ENCODE measurements around the gene H1-8.
"Not testable (repeated sequence)": the region's sequence is repeated elsewhere in the genome, so short reads cannot be mapped to it uniquely, and the experiment has no call there.

The H1-8 gene

DNA sequence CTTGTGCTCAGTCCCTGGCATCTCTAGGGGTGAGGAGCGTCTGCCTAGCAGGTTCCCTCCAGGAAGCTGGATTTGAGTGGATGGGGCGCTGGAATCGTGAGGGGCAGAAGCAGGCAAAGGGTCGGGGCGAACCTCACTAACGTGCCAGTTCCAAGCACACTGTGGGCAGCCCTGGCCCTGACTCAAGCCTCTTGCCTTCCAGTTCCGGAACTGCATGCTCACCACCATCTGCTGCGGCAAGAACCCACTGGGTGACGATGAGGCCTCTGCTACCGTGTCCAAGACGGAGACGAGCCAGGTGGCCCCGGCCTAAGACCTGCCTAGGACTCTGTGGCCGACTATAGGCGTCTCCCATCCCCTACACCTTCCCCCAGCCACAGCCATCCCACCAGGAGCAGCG is 9.6 kb upstream of the H1-8 start:
- no peak for DNase-seq (ENCODE audit: low read depth)

DNA sequence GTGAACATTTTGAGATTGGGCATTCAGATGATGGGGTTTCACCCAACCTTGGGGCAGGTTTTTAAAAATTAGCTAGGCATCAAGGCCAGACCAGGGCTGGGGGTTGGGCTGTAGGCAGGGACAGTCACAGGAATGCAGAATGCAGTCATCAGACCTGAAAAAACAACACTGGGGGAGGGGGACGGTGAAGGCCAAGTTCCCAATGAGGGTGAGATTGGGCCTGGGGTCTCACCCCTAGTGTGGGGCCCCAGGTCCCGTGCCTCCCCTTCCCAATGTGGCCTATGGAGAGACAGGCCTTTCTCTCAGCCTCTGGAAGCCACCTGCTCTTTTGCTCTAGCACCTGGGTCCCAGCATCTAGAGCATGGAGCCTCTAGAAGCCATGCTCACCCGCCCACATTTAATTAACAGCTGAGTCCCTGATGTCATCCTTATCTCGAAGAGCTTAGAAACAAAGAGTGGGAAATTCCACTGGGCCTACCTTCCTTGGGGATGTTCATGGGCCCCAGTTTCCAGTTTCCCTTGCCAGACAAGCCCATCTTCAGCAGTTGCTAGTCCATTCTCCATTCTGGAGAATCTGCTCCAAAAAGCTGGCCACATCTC is 8.4 kb upstream of the H1-8 start:
- no peak for DNase-seq (ENCODE audit: low read depth)

DNA sequence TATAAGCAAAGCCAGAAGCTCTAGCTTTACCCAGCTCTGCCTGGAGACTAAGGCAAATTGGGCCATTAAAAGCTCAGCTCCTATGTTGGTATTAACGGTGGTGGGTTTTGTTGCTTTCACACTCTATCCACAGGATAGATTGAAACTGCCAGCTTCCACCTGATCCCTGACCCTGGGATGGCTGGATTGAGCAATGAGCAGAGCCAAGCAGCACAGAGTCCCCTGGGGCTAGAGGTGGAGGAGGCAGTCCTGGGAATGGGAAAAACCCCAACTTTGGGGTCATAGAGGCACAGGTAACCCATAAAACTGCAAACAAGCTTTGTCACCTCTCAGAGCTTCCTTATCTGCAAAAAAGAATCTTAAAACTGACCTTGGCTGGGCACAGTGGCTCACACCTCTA is 7.9 kb upstream of the H1-8 start:
- DNase-seq (ENCODE audit: low read depth), result no peak

DNA sequence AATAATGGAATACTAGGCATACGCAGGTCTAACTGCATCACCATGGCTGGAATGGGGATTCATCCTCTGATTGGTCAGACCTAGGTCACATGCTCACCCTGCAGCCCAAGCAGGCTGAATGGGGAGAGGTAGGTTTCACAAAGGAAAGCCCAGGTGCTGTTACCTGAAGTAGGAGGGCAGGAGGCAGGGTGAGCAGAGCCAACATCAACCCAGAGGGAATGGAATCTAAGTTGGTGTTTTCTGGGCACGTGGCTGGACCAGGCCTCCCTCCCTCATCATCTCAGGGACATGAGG is 6.7 kb upstream of the H1-8 start:
- no peak for DNase-seq (ENCODE audit: low read depth)

DNA sequence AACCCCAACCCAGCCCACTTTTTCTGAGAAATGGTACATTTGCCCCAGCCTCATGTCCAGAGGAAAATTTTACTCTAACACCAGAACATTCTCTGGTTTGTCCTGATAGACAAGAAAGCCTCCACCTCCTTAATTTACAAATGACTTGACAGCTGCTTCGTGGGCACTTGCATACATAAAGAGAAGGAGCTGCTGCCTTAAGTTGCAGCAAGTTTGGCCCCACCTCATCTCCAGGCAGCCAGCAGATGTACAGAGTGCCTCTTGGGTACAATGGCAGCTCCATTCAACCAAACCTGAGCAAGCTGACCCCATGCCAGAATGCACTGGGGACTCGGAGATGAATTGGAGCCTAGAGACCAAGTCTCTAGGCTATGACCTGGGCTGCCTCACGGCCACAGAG is 6.2 kb upstream of the H1-8 start:
- no peak for DNase-seq (ENCODE audit: low read depth)

DNA sequence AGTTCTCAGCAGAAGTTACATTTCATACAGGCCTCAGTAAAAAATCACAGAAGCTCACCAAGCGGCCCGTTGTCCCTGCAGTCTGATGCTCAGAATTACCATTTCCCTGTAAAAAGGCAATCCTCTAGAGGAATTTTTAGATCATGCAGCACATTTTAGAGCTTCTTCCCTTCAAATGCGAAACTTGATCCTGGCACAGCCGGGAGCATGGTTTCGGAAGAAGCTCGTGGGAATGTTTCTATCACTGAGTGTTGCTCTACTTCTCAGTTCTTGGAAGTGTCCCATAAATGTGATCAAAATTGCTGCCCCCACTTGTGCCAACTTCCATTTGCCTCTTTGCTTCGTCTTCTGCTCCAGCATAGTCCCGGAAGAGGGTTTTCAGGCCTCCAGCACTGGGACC is 3.8 kb upstream of the H1-8 start:
- no peak for DNase-seq (ENCODE audit: low read depth)

DNA sequence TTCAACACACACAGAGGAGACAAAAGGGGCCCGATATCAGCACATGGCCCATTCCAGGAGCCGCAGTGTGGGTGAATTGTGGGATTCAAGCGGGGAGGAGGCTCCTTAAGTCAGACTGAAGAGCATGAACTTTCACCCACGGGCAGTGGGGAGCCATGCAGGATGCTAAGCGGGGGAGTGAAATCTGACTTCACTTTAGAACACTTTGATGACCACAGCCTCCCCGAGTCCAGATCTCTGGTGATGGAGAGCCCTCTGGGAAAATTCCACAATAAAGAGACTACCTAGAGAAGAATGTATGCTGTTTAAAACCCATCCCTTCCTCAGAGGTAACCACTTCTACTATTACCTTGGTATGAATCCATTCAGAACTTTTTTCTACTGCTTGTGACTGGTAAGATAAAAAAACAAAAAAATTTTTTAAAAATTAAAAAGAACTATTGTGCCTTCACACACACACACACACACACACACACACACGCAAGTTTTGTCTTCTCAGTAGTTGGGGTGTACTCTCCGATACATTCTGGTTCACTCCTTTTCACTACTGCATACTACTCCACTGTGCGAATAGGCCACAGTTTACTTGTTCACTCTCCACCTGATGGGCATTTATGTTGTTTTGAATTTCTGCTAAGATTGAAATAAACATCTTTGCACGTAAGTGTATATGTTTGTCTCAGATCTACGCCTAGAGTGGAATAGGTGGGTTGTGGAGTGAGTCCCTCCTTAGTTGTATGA is 2.0 kb upstream of the H1-8 start:
- DNase-seq (ENCODE audit: low read depth), result no peak

DNA sequence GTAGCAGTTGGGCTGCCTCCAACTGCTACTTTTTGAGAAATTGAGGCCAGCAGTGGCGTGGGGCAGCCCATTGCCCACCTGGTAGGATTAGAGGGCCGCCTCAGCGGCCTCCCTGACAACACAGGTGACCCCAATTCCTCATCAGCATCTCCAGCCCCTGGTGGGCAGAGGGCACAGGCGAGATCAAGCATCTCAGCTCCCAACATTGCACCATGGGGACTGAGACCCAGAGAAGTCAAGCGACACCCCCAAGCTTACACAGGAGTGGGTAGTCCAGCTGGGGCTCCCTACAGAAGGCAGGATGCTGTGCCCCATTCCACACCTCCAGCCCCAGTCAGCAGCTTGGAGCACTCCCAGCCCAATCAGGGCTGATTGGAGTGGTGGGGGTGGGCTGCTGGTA is 228 bp upstream of the H1-8 start:
- no peak for DNase-seq (ENCODE audit: low read depth)

DNA sequence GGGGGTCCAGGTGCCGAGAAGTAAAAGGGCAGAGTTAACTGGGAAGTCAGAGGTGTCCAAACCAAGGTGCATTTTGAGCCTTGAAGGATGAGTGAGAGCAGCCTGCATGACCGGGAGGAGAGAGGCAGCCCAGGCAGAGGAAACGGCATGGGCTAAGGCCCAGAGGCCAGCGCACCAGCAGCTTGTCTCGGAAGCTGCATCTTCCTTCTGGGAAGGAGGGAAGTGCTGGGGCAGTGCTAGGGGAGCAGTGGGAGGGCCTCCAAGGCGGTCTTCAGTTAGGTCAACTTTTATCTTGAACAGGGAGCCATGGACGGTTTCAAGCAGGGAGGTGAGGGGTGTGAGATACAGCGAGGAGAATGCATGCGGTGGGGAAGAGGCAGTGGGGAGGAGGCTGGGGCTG is 1.0 kb downstream of the H1-8 start:
- DNase-seq (ENCODE audit: low read depth), result no peak

DNA sequence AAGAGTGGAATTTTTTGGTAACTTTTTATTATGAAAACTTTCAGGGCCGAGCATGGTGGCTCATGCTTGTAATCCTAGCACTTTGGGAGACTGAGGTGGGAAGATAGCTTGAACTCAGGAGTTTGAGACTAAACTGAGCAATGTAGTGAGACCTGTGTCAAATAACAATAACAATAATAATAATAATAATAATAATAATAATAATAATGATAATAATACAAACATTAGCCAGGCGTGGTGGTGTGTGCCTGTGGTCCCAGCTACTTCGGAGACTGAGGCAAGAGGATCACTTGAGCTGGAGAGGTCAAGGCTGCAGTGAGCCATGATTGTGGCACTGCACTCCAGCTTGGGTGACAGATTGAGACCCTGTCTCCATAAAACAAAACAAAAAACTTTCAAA is 3.0 kb downstream of the H1-8 start:
- DNase-seq (ENCODE audit: low read depth), result not testable (repeated sequence)

DNA sequence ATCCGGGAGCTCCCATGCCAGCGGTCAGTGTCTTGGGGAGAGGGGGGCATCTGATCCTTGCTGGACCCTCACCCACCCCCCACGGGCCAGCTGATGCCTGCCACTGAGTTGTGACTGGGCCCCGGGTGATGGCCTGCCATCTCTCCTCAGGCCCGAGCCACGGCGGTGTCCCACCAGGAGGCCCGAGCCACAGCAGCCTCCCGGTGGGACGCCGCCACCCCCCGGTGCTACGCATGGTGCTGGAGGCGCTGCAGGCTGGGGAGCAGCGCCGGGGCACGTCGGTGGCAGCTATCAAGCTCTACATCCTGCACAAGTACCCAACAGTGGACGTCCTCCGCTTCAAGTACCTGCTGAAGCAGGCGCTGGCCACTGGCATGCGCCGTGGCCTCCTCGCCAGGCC is 4.3 kb downstream of the H1-8 start:
- no peak for DNase-seq (ENCODE audit: low read depth)

DNA sequence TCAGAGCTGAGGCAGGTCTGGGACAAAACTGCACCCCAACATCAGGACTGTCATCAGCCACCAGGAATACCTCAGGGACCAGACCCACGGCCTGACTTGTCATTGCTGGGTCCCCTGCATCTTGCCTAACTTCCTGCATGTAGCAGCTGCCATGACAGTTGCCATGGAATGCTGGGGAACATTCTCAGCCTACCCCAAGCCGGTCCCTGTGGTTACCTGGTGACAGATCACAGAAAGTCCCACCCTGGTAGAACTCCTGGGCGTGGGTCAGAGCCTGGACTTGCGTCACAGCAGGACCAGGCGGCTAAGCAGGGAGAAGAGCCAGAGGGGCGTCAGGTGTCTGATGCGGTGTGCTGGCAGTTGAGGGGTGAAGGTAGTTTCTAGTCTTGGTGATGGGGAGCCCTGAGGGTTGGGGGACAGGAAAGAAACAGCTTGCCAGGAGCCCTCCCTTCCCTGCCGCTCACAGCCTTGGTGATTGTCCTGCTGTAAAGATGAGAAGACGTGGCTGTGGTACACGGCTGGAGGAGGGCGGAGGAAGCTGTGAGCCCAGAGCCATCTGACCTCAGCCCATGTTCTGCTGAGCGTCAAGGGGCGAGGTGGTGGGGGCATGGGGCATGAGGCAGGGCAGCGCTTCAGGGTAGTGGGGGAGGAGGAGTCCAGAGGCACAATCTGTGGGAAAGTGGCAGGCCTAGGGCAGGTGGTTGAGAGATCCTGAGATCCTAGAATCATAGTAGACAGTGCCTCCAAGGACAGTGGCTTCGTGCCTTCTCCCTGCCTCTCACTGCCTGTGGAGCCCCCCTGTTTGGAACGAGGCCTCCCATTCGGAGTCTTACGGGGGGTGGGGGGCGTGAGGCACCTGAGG is 5.4 kb downstream of the H1-8 start:
- no peak for DNase-seq (ENCODE audit: low read depth)

DNA sequence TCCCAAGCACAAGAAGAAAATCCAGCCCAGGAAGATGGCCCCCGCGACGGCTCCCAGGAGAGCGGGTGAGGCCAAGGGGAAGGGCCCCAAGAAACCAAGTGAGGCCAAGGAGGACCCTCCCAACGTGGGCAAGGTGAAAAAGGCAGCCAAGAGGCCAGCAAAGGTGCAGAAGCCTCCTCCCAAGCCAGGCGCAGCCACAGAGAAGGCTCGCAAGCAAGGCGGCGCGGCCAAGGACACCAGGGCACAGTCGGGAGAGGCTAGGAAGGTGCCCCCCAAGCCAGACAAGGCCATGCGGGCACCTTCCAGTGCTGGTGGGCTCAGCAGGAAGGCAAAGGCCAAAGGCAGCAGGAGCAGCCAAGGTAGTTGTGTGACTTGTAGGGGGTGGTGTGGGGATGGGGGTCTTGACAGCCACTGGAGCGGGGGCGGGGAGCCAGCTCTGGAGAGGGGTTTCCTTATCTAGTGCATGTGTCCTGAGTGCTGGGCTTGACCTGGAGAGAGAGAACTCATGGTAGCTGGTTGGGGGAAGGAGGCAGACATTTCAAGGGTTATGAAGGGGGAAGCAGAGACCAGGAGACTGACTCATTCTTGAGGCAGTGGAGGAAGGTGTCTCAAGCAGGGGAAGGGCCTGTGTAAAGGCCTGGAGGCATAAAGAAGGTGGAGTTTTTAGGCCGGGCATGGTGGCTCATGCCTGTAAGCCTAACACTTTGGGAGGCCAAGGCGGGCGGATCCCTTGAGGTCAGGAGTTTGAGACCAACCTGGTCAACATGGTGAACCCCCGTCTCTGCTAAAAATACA is 6.2 kb downstream of the H1-8 start:
- no peak for DNase-seq (ENCODE audit: low read depth)

DNA sequence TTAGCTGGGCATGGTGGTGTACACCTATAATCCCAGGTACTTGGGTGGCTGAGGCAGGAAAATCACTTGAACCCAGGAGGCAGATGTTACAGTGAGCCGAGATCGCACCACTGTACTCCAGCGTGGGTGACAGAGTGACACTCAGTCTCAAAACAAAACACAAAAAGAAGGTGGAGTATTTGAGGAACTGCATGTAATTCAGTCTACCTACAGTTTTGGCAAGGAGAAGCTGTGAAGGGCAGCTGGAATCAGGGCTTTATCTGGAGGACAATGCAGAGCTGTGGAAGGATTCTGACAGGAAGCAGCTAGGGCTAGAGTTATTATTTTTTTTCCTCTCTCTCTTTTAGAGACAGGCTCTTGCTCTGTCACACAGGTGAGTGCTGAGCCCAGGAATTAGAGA is 6.8 kb downstream of the H1-8 start:
- no peak for DNase-seq (ENCODE audit: low read depth)

DNA sequence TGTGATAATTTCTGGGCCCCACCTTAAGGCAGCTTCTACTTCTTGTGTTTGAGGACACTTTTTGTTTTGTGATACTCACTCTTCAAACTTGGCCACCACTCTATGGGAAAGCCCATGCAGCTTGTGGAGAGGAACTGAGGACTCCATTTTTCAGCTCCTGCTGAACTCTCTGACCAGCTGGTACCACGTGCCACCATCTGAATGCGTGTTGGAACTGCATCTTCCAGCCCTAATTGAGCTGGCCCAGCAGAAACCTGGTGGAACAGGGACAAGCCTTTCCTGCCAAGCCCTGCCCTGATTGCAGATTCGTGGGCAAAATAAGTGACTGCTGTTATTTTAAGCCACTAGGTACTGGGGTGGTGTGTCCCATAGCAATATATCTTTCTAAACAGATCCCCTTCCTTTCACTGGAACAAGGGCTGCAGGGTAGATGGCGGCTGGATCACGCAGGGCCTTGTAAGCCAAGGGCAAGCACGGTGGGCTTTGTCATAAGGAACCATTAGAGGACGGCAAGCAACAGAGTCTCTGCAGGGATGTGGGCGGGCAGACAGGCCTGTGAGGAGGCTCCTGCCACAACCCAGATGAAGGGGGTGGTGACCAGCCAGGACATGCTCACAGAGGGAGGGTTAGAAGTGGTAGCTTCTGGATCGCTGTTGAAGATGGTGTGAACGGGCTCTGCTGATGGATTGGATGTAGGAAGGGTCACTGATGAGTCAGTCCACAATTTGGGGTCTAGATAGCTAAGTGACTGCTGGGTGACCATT is 9.5 kb downstream of the H1-8 start:
- no peak for DNase-seq (ENCODE audit: low read depth)

DNA sequence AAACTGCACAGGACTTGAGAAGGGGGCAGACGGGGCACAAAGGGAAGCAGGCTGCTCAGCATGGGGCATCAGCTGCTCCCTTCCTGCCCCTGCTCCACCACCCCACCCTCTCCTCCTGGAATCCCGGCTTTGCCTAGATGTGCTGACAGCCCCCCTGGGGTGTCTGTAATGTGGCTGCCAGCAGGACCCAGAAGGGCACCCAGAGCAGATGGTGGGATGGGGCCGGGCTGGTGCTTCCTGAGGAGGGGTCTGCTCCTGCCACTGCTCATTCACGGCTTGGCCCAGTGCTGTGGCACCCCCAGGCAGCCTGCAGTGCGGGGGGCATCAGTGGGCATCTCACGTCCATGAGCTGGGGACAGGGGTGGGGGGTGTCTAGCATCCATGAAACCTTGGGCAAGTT is 10.2 kb downstream of the H1-8 start:
- DNase-seq (ENCODE audit: low read depth), result no peak

DNA sequence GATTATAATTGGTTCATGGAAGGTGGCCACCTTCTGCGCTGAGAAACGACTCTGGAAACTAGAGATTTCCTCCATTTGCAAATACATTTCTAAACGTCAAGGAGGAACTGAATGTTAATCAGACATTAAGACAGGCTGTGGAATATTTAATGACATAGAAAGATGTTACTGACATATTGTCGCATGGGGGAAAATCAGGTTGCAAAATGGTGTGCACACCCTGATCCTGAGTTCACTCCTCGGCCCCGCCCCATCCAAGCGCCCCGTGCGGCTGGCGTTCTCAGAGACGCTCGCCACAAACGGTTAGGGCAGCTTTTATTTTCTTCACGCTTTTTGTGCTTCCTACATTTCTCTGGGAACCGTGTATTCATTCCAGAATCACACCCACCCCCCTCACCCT is 10.7 kb downstream of the H1-8 start:
- no peak for DNase-seq (ENCODE audit: low read depth)

DNA sequence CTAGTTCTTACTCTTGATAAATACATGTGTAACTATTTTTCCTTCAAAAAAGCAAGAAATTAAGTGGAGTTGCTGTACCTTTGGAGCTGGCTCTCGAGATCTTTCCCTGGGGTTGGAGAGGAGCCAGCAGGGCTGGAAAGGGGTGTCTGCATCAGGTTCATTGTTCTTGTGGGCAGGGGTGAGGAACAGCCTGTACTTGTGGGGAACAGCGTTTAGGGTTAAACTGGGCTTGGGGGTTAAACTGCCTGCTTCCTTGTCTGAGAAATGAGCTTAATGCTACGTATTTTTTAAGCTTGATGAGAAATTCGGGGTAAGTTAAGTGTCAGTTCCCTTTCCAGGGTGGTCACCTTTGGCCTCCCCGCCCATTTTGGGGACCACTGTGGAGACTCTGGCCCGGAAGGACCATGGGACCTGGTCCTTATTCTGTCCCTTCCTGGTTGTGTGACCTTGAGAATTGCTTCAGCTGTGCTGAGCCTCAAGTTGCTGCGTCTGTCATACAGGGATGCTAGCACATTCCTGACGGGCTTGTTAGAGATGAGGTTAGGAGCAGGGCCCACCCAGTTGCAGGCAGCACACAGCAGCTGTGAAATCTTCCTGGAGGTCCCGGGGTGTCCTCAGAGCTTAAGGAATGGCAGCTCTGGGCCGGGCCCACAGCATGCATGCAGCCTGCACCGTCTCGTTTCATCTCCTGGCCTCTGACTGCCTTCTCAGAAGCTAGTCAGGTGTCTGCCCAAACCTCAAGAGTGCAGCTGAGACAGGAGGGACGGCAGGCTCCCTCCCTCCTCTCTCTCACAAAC is 11.6 kb downstream of the H1-8 start:
- DNase-seq (ENCODE audit: low read depth), result no peak

DNA sequence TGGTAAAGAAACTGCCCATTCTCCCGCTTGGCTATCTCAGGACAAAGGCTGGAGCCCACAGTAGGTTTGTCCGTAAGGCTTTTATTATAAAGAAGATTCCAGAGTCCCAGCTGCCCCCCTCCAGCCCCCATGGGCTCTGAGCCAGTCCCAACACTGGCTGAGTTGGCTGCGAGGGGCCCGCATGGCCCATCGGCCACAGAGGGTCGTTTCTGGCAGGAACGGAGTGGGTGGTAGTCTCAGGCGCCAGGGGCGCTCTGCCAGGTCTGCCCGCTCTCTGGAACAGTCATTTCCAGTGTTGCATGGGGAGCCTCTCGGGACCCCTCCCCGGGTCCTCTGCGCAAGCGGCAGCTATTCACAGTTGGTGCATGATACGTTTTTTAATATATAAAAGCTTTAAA is 12.2 kb downstream of the H1-8 start:
- no peak for DNase-seq (ENCODE audit: low read depth)

DNA sequence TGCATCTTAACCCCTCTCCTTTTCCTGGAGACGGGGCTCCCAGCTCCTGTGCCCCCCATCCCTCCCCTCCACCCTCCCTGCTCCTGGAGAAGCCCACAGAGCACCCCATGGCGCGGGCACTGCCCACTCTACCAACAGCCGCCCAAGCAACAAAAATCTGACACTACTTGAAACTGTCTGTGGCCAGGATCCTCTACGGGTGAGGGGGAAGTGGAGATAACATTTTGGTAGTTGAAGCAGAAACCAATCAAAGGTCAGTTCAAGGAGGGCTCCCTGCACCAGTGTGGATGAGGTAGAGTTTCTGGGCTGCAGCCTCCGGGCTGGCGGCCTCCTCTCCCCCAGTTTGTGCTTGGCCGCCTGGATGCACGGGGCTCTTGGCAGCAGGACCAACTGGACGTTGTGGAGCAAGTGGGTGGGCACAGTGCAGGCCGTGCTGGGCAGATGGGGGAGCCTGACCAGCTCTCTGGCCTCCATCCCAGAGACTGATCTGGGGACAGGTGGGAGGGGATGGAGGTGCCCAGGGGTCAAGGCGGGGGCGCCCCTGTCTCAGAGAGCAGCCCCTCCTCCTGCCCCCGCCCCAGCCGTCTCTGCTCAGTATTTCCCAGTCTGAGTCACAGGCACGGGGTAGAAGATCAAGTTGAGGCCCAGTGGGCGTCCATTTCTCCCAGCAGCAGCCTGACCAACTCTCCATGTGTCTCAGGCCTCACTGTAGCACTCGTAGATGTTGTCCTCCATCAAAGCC is 12.8 kb downstream of the H1-8 start:
- DNase-seq (ENCODE audit: low read depth), result no peak

DNA sequence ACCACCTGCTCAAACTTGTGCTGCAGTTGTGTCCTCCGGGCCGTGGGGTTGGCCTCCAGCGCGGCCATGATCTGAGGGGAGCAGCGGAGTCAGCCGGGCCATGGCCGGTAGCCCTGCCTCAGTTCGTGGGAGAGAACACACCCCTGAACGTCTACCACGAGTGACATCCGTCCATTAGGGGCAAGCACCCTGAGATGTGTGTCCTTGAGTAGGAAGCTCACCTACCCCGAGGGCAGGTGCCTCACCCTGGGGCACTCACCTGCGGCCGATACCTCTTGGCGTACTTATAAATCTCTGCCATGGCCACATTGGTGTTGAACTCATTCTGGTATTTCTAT is 13.4 kb downstream of the H1-8 start:
- DNase-seq (ENCODE audit: low read depth), result no peak
